ENCODE data around the gene WNT10A. TPM values are rescaled to one million over a fixed set of nuclear protein-coding genes. Genes with fewer than 3 reads are reported as not detected.
"Not testable (repeated sequence)": the region's sequence is repeated elsewhere in the genome, so short reads cannot be mapped to it uniquely, and the experiment has no call there.

WNT10A gene
- polyA plus RNA-seq (ENCODE audit: insufficient read length in 4 of 4) = 1 to 10 TPM in 3 of 4 donors, under 1 TPM in 1; 0.98 to 1.2 (median 1.1) TPM

- DNase-seq (ENCODE audit: low read depth in 4 of 4, low spot score in 2 of 4) = no peak
These were observed at the start of gene WNT10A for GRCh38 chr2:218880102-218880858. WNT10A (plus strand) TSS chr2:218880852; CDS start chr2:218880996, 144 bp downstream.

GRCh38 chr2:218831378-218831990 is 49.2 kb upstream of the WNT10A start, which contains the start of gene PRKAG3:
PRKAG3 (minus strand) TSS chr2:218831803.
- no peak for DNase-seq (ENCODE audit: low read depth in 4 of 4, low spot score in 2 of 4)

GRCh38 chr2:218832081-218832480 is 48.6 kb upstream of the WNT10A start:
- DNase-seq (ENCODE audit: low read depth in 4 of 4, low spot score in 2 of 4) = no peak

GRCh38 chr2:218832520-218832919 is 48.1 kb upstream of the WNT10A start:
- no peak for DNase-seq (ENCODE audit: low read depth in 4 of 4, low spot score in 2 of 4)

GRCh38 chr2:218833023-218833609 is 47.5 kb upstream of the WNT10A start:
- DNase-seq (ENCODE audit: low read depth in 4 of 4, low spot score in 2 of 4) = no peak

- no peak for DNase-seq (ENCODE audit: low read depth in 4 of 4, low spot score in 2 of 4)
These were observed 46.0 kb upstream of the WNT10A start for GRCh38 chr2:218834685-218835084.

- DNase-seq (ENCODE audit: low read depth in 4 of 4, low spot score in 2 of 4) = no peak
These were observed 43.2 kb upstream of the WNT10A start for GRCh38 chr2:218837495-218837894.

- DNase-seq (ENCODE audit: low read depth in 4 of 4, low spot score in 2 of 4) = no peak
These were observed 41.2 kb upstream of the WNT10A start for GRCh38 chr2:218839430-218839829.

- no peak for DNase-seq (ENCODE audit: low read depth in 4 of 4, low spot score in 2 of 4)
These were observed 40.8 kb upstream of the WNT10A start for GRCh38 chr2:218839888-218840287.

- not testable (repeated sequence) for DNase-seq (ENCODE audit: low read depth in 4 of 4, low spot score in 2 of 4)
These were observed 36.3 kb upstream of the WNT10A start for GRCh38 chr2:218844334-218844733.

GRCh38 chr2:218846963-218847362 is 33.7 kb upstream of the WNT10A start:
- not testable (repeated sequence) for DNase-seq (ENCODE audit: low read depth in 4 of 4, low spot score in 2 of 4)

GRCh38 chr2:218849721-218850120 is 30.9 kb upstream of the WNT10A start:
- no peak for DNase-seq (ENCODE audit: low read depth in 4 of 4, low spot score in 2 of 4)

- DNase-seq (ENCODE audit: low read depth in 4 of 4, low spot score in 2 of 4) = no peak
These were observed 29.9 kb upstream of the WNT10A start for GRCh38 chr2:218850796-218851195.

GRCh38 chr2:218851286-218851685 is 29.4 kb upstream of the WNT10A start:
- no peak for DNase-seq (ENCODE audit: low read depth in 4 of 4, low spot score in 2 of 4)

- DNase-seq (ENCODE audit: low read depth in 4 of 4, low spot score in 2 of 4) = no peak
These were observed 27.6 kb upstream of the WNT10A start for GRCh38 chr2:218852911-218853667.

GRCh38 chr2:218853766-218854165 is 26.9 kb upstream of the WNT10A start:
- no peak for DNase-seq (ENCODE audit: low read depth in 4 of 4, low spot score in 2 of 4)

- DNase-seq (ENCODE audit: low read depth in 4 of 4, low spot score in 2 of 4) = no peak
These were observed 25.8 kb upstream of the WNT10A start for GRCh38 chr2:218854860-218855259.

GRCh38 chr2:218855305-218856166 is 25.1 kb upstream of the WNT10A start:
- no peak for DNase-seq (ENCODE audit: low read depth in 4 of 4, low spot score in 2 of 4)

GRCh38 chr2:218856167-218856895 is 24.3 kb upstream of the WNT10A start:
- no peak for DNase-seq (ENCODE audit: low read depth in 4 of 4, low spot score in 2 of 4)
